GM18520 (cell line): ENCODE data around the gene NTSR1.

Experiments used
- ATAC-seq: cut with Tn5 transposase; IDR thresholded peaks from one replicate; pipeline ENCODE4 v1.9.1; 2021; ENCODE audit not compliant: unreplicated experiment

The NTSR1 gene

DNA sequence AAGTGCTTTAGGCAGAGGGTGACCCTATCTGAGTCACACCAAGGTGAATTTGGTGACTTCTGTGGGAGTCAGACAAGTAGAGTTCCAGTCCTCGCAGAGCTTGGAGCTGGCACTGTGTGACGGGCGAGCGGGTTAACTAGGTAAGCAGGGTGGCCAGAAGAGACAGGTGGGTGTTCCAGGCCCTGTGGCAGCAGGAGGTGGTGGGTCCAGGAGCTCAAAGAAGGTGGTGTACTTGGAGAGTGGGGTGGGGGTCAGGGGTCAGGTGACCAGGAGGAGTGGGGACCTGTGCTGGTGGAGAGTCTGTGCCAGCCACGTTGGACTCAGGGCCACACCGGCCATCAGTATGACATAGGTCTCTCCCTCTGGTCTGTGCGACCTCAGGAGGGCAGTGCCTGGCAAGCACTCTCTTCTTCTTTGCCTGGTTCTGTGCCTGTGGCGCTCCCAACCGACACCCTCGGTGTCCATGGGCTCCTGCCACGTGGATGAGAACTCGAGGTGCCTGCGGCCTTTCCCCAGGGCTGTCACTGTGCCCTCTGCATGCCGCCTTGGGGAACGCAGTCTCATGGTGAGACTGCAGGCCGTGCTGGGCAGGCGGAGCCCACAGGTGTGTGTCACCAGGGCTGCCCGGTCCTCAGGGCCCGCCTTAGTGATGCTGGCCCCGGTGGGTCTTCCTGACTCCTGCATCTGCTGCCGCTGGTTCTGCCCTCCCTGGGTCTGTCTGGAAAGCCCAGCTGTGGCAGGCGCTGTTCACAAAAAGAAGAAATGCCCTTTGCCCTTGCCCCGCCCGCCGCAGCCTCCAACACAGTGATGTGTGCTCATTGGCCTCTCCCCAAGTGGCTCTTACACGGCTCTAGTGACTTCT lies 89.3 kb downstream of the NTSR1 start:
- ATAC-seq: no peak

- ATAC-seq: no peak
Observed at GRCh38 chr20:62799036-62799435, 90.4 kb downstream of the NTSR1 start.

DNA sequence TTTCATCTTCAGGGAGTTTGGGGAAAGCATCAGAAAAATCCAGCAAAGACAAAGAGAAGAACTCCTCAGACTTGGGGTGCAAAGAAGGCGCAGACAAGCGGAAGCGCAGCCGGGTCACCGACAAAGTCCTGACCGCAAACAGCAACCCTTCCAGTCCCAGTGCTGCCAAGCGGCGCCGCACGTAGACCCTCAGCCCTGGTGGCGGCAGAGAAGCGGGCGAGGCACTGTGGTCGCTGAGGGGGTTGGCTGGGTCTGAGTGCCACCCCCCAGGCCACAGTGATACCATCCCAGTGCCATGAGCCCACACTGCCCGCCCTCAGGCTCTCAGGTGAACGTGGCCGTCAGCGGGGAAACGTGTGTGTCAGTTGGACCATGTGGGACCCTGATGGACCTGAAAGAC lies 90.8 kb downstream of the NTSR1 start:
- ATAC-seq: no peak

- ATAC-seq: no peak
Observed at GRCh38 chr20:62799873-62800272, 91.2 kb downstream of the NTSR1 start.

DNA sequence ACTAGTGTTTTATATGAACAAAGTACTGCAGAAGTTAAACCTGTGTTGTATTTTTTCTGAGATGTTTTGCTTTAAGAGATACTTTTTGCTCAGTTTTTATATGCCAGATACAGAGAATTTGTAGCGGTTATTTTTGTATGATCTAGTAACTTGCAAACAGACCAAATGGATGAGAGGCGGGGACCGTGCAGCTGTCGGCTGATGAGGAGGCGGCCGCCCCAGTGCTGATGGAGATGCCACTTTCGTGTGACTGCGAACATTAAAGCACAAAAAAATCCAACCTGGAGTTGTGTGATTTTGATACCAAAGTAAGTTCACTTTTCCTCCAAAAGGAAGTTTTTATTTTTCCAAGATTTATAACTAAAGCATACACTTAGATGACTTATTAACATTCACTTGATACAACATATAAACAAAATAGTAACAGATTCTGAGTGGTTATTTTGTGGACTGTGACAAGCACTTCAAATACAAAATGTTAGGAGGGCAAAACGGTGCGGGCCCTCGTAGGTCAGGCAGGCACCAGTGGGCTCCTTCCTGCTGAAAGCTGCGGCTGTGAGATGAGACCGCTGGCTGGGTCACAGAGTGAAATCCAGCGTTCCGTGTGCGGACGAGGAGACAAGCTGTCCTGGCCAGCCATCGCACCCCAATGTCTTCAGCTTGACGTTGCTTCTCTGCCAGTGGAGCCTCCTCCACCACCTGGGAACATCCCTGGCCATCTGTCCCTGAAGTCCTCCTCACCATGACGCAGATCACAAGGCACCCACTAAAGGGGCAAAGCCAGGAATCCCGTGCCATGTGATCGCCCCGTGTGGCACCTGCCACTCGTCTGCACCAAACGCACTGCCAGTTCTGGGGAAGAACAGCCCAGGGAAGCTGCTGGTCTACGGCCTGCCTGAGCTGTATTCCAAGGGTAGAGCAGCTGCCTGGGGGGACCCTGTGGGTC lies 92.0 kb downstream of the NTSR1 start:
- ATAC-seq: no peak

GRCh38 chr20:62801284-62802010 lies 92.8 kb downstream of the NTSR1 start:
- no peak for ATAC-seq

- ATAC-seq: no peak
Observed at GRCh38 chr20:62802026-62802712, 93.5 kb downstream of the NTSR1 start.

DNA sequence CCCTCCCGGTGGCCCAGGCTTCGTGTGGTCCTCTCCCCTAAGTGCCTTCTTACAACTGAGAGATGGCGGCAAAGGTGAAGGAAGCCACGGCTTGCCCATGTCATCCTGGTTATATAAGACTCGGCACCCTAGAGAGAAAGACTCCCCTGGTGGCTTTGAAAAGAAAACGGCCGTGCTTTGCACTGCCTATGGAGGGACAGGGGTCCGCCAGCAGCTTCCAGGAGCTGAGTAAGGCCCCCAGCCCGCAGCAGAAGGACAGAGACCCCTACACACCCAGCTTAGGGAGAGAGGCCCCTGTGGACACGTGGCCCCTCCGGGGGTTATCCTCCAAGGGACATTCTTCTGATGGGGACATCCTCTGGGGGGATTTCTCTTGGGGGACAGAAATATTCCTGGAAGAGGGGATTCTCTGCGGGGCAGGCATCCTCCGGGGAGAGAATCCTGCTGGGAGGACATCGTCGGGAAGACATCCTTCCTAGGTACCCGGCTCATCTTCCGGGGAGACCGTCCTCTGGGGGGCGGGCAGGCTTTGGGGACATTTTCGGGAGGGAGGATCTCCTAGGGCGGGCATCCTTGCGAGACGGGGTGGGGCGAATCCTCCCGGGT lies 95.5 kb downstream of the NTSR1 start:
- no peak for ATAC-seq

DNA sequence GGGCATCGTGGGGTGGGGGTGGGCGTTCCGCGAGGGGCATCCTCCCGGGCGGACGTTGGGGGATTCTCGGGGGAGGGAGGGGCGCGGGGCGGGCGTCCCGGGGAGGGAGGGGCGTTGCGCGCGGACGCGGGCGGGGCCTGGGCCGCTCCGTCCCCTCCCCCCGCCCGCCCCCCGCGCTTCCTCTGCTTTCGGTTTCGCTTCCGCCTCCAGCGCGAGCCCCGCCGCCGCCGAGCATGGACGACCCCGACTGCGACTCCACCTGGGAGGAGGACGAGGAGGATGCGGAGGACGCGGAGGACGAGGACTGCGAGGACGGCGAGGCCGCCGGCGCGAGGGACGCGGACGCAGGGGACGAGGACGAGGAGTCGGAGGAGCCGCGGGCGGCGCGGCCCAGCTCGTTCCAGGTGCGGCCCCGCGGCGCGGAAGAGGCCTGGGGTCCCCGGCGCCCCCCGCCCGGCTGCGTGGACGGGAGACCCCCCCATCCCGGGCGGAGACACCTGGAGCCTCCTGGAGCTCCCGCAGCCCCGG lies 96.1 kb downstream of the NTSR1 start, which contains the start of gene OGFR:
Gene OGFR (plus strand): TSS at position 209 of the 528 bp plus-strand sequence. CDS start 25 bp downstream, at position 234.
- no peak for ATAC-seq

DNA sequence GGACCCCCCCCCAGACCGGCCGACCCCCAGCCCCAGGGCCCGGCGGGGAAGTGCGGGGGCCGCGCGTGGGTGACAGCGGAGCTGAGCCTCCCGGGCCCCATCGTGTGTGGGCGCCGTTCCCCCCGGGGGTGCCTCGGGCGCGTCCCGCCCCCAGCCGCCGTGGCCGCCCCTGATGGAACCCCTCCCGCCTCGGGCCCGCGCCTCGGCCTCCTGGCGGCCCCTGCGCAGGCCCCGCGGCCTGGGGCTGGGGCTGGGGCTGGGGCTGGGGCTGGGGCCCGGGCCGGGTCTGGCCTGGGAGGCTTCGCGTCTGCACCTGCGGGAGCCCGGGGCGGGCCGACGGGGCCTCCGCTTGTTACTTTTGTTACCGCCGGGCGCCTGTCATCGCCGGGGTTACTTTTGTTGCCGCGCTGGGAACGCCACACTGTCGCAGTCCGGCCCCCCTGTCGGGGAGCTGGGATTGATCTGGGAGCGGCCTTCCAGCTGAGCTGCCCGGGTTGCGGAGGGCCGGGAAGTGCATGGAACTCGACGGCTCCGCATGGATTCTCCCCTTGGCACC lies 96.6 kb downstream of the NTSR1 start:
- ATAC-seq: no peak

GRCh38 chr20:62805711-62806382 lies 97.2 kb downstream of the NTSR1 start:
- no peak for ATAC-seq

- no peak for ATAC-seq
Observed at GRCh38 chr20:62806383-62807050, 97.9 kb downstream of the NTSR1 start.

- ATAC-seq: no peak
Observed at GRCh38 chr20:62807444-62808210, 99.0 kb downstream of the NTSR1 start.

- no peak for ATAC-seq
Observed at GRCh38 chr20:62808211-62808865, 99.7 kb downstream of the NTSR1 start.

DNA sequence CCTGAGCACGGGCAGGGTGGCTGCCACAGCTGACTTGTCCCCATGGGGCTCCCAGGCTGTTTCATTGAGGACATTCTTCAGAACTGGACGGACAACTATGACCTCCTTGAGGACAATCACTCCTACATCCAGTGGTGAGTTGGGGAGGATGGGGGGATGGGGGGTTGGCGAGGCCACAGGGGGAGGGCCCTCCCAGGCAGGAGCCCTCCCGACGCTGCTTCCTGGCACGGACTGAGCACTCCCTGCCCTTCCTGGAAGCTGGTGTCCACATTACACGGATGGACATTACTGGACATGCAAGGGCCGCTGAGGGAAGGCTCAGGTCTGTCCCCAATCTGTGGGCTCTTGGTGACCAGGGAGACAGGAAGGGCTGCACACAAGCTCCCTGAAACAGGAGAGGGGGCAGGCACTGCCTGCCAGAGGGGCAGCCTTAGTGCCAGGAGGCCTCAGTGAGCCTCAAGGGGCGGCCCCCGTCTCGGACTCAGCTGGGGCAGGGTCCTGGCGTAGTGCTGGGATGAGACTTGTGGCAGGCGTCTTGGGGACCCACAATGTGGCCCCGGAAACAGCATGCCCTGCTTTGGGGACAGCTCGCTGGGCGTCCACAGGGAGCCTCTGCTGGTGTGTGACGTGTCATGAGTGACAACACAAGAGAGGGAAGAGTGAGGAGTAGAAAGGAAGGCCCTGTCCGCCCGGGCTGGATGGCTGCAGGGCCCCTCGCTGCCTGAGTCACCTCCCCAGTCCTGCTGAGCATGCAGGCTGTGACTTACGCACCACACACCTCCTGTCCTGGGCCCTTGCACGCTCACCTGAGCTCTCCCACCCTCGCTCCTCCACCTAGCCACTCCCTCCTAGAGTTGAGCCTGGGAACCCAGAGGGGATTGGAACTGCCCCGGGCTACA lies 101.1 kb downstream of the NTSR1 start:
- ATAC-seq: no peak

DNA sequence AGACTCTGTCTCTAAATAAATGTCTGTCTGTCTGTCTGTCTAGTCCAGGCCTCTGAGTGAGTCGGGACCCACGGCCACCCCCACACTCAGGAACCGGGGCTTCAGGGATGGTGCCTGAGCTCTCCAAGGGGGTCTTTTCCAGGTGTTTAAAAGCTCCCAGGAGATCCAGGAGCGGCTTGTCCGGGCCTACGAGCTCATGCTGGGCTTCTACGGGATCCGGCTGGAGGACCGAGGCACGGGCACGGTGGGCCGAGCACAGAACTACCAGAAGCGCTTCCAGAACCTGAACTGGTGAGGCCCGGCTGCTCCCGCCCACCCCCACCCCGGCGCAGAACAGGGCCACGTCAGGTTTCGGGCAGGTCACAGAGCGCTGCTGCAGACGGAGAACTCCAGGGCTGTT lies 102.7 kb downstream of the NTSR1 start:
- no peak for ATAC-seq
